GM19463 (cell line): Measurements from ENCODE around the gene FDPS.
A peak's percentile ranks its signal among the peaks of the same experiment; 100 is the strongest.
"Not testable (repeated sequence)": the region's sequence is repeated elsewhere in the genome, so short reads cannot be mapped to it uniquely, and the experiment has no call there.

Source experiments
- ATAC-seq: cut with Tn5 transposase; IDR thresholded peaks from one replicate; pipeline ENCODE4 v1.9.1; 2021; ENCODE audit warnings: mild to moderate bottlenecking, moderate library complexity; ENCODE audit not compliant: unreplicated experiment

Gene FDPS

GRCh38 chr1:155318082-155318481 lies 9.4 kb downstream of the FDPS start:
- no peak for ATAC-seq

GRCh38 chr1:155319536-155319935 lies 10.9 kb downstream of the FDPS start:
- ATAC-seq = no peak

- ATAC-seq = no peak
Observed at GRCh38 chr1:155320252-155320651, 11.6 kb downstream of the FDPS start.

- ATAC-seq = peak; percentile 29
Observed at GRCh38 chr1:155320661-155321617, 12.3 kb downstream of the FDPS start, which contains the start of gene RUSC1. Gene RUSC1 (plus strand): TSS chr1:155320894. CDS start chr1:155321774, 880 bp downstream.

GRCh38 chr1:155321639-155322503 lies 13.2 kb downstream of the FDPS start:
- no peak for ATAC-seq

GRCh38 chr1:155322571-155322952 lies 13.9 kb downstream of the FDPS start:
- no peak for ATAC-seq

GRCh38 chr1:155322953-155323728 lies 14.5 kb downstream of the FDPS start:
- ATAC-seq = peak; percentile 41

GRCh38 chr1:155323729-155324036 lies 15.0 kb downstream of the FDPS start:
- peak; percentile 39 for ATAC-seq

GRCh38 chr1:155324037-155324716 lies 15.5 kb downstream of the FDPS start:
- peak; percentile 60 for ATAC-seq

GRCh38 chr1:155324717-155325602 lies 16.3 kb downstream of the FDPS start:
- no peak for ATAC-seq

- ATAC-seq = no peak
Observed at GRCh38 chr1:155325603-155325893, 16.9 kb downstream of the FDPS start.

- ATAC-seq = no peak
Observed at GRCh38 chr1:155326020-155326526, 17.4 kb downstream of the FDPS start.

GRCh38 chr1:155326631-155327037 lies 18.0 kb downstream of the FDPS start:
- ATAC-seq = no peak

GRCh38 chr1:155327981-155328380 lies 19.3 kb downstream of the FDPS start:
- no peak for ATAC-seq

- not testable (repeated sequence) for ATAC-seq
Observed at GRCh38 chr1:155328856-155329255, 20.2 kb downstream of the FDPS start.

GRCh38 chr1:155329980-155330598 lies 21.4 kb downstream of the FDPS start:
- ATAC-seq = no peak

- ATAC-seq = no peak
Observed at GRCh38 chr1:155334962-155335361, 26.3 kb downstream of the FDPS start.

GRCh38 chr1:155339515-155340097 lies 30.9 kb downstream of the FDPS start:
- no peak for ATAC-seq

GRCh38 chr1:155342842-155343241 lies 34.2 kb downstream of the FDPS start:
- no peak for ATAC-seq
